PFSK-1 (cell line): ENCODE measurements around the gene BRSK2.

Experiments
- POLR2AphosphoS5 ChIP-seq: IDR thresholded peaks from 2 replicates; pipeline ENCODE4 v1.6.1; 2012; ENCODE audit warnings: low read depth, mild to moderate bottlenecking, control low read depth, low read length, moderate library complexity
- TAF1 ChIP-seq: IDR thresholded peaks from 2 replicates; pipeline ENCODE4 v1.6.1; 2012; ENCODE audit warnings: low read length, control low read depth, borderline replicate concordance; ENCODE audit not compliant: insufficient read depth

GRCh38 chr11:1358286-1358685, 31.4 kb upstream of the BRSK2 start:
- no peak for TF ChIP-seq TAF1
- TF ChIP-seq POLR2AphosphoS5, result no peak
